Skeletal muscle cell (primary cell): Measurements from ENCODE around the gene CYB5R3.
"Not testable (repeated sequence)": the region's sequence is repeated elsewhere in the genome, so short reads cannot be mapped to it uniquely, and the experiment has no call there.

Experiments used
- DNase-seq: peaks from one replicate; pipeline ENCODE4 v3.0.0-alpha.2; 2010; ENCODE audit warnings: low read depth
- H3K4me3 ChIP-seq: 2 replicates; pipeline ENCODE4 v1.5.1; 2011; ENCODE audit warnings: low read depth, mild to moderate bottlenecking, control low read depth, low read length, moderate library complexity

The CYB5R3 gene

DNA sequence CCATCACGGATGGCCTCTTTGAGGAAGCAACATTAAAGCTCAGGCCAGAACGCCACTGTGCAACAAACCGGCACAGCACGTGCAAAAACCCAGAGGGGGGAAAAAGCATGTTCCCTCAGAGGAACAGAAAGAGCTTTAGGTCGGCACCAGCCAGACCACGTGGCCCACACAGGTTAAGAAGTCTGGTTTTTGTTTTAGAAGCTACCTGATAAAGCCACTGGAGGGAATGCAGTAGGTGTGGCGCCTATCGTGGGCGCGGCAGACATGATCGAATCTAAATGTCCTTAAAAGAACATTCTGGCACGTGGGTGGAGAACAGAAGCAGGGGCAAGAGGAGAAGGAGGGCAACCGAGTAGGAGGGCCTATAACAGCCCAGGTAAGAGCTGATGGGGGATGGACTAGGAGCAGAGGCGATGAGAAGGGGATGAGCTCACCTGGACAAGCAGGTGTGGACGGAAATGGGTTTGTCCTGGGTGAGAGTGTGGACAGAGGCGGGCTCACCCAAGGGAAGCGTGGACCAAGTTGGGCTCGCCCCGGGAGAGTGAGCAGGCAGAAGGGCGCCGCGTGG is 67.9 kb downstream of the CYB5R3 start:
- not testable (repeated sequence) for DNase-seq
- peak overlapping the region; percentile 73 for H3K4me3 ChIP-seq

DNA sequence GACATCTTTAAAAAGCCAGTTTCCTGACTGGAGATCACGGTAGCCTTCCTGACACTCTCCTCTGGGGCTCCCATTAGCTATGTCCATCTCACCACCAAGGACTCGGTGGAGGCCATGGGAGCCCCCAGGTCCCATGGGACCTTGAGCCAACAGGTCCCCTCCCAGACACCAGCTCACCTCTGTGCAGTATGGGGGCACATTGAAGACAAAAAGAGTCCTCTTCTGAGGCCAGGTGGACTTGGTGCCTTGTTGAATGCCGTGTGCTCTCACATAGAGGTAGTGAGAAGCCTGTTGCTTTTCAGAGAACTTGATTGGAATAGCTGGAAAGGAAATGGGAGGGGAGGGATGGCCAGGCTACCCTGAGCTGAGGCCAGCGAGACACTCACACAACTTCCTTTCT is 69.2 kb downstream of the CYB5R3 start:
- not testable (repeated sequence) for H3K4me3 ChIP-seq, DNase-seq

DNA sequence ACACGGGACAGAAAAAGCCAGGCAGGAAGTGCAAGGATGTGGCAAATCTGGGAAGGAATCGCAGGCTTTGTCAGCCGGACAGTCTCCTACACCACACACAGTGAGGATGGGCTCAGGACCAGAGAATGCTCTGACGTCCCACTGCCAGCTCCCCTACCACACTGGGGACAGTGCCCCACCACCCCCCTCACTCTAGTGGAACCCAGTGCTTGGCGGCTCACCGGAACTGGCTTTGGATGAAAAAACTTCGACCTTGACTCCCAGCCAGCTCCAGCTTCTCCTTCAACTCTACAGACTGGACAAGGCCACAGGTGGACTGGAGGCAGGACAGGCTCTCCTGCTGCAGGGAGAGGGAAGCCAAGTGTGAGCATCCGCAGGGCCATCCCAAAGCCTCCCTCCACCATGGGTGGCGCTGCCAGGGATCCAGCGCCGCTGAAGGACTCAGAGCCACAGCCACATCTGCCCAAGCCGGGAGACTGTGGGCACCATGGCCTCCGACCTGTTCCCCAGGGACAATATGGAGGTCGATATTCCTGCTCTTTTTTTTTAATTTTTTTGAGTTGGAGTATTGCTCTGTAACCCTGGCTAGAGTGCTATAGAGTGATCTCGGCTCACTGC is 71.5 kb downstream of the CYB5R3 start:
- H3K4me3 ChIP-seq, result no peak overlapping the region
- no peak for DNase-seq

DNA sequence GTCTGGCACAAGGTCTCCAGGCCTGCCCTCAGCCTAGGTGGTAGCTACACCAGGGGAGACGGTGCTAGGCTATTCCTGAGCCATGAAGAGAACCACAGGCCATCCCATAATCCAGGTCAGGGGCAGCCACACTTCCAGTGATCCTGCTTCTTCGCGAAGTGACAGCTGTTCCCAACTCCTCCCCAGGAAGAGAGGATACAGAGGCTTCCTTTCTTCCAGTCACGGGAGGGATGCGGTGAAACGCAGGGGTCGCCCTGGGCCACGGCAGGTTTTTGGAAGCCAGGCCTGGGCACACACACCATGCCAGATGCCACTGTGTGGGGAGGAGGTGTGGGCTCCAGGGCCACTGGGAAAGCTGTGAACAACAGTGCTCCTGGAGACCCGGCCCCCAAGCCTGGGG is 72.1 kb downstream of the CYB5R3 start:
- not testable (repeated sequence) for DNase-seq, H3K4me3 ChIP-seq

DNA sequence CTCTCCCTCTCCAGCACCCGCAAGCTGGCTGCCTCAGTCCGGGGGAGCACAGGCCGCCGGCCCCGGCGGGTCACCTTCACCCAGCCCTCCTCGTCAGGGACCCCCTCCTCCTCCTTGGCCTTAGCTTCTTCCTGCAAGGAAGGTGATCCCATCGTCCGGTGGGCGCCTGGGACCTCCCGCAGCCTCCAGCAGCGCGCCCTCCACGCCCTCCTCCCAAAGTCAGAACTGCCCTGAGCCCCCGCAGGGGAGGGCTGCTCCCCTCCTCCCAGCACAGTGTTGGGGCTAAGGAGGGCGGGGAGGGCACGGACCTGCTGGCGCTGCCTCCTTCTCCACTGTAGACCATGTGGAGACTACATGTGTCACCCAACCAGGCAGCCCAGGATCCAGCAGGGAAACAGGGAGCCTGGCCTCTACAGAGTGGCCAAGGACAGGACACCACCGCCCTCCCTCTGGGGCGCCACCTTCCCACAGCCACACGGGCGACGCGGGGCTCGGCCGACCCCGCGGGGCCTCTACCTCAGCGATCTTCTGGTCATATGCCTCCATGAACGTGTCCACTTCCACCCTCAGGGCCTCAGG is 73.1 kb downstream of the CYB5R3 start:
- not testable (repeated sequence) for DNase-seq, H3K4me3 ChIP-seq

DNA sequence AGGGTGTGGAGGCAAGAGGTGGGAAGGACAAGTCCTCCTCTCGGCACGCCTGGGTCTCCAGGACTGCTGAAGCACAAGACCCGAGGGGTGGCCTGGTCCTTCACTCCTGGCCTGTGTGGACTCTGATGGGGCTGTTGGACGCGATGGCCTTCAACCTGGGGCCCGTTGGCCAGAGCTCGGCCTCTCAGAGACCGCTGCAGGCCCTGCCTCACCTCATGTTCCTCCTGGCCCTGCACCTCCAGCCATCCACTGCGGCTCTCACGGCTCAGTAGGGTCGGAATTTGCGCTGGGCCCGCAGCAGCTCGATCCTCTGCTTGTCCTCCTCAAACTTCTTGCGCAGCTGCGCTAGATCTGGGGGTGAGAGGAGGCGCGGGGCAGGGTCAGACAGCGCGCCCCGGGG is 74.7 kb downstream of the CYB5R3 start:
- not testable (repeated sequence) for H3K4me3 ChIP-seq, DNase-seq

DNA sequence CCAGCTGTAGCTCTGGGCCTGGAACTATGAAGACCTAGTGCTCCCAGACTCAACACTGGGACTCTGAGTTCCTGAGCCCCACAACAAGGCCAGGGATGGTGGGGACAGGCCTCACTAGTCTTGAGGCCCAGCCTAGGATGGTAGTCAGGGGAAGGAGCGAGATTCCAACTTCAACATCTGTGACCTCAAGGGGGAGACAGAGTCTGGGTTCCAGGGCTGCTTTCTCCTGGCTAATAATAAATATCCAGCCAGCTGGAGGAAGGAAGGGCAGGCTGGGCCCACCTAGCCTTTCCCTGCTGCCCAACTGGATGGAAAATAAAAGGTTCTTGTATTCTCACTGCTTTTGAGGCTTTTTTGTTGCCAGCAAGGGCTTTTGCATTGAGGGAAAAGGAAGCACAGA is 75.1 kb downstream of the CYB5R3 start:
- not testable (repeated sequence) for H3K4me3 ChIP-seq, DNase-seq

DNA sequence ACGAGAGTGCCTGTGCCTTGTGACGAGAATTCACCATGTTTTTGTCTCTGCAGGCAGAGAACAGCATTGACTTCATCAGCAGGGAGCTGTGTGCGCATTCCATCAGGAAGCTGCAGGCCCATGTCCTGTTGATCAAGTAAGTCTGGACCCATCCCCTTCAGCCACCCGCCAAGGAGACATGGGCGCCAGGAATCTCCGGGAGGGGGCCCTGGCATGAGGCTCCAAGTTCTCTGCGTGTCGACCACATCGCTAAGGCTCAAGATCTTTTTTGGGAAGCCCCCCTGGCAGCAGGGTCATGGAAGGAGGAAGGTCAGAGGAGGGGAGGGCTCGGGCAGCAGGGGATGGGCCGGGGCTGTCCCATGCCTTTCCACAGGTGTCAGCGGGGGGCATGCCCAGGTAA is 78.1 kb downstream of the CYB5R3 start:
- H3K4me3 ChIP-seq, DNase-seq: not testable (repeated sequence)

DNA sequence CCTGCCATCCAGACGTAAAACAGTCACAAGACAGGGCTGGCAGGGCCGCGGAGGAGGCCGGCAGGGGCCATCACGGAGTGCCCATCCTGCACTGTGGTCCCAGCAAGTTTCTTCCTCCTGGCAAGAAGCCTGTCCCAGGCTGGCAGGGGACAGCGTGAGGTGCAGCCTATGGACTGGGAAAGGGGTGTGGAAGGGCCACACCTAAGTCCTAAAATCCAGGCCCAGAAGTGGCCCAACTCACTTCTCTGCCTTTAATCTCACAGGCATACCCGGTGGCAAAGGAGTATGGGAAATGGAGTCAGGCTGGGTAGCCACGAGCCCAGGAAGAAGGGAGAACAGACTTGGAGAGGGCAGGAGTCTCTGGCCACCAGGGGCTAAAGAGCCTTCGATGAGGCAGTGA is 78.6 kb downstream of the CYB5R3 start:
- not testable (repeated sequence) for H3K4me3 ChIP-seq, DNase-seq

DNA sequence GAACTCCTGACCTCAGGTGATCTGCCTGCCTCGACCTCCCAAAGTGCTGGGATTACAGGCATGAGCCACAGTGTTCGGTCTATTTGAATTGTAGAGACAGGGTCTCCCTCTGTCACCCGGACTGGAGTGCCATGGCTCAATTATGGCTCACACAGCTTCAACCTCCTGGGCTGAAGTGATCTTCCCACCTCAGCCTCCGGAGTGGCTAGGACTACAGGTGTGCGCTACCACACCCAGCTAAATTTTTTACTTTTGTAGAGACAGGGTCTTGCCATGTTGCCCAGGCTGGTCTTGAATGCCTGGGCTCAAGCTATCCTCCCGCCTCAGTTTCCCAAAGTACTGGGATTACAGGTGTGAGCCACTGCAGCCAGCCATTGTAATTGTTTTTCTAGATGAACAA is 81.2 kb downstream of the CYB5R3 start:
- not testable (repeated sequence) for DNase-seq, H3K4me3 ChIP-seq
